OCI-LY7 (cell line): ENCODE measurements around the gene ELAVL2. TPM values are rescaled to one million over a fixed set of nuclear protein-coding genes. Genes with fewer than 3 reads are reported as not detected.

Experiments used
- BruUV-seq: library from RNA; stranded (reverse); fragments of 400-500 nt; replicated peaks from 2 replicates; lab custom pipeline; 2021; lab: Mats Ljungman, UMichigan
- CTCF ChIA-PET: fragments of 300-600 bp; sonication (Branson Sonifier 250); formaldehyde crosslinking; loops from one replicate; lab custom pipeline; 2022; ENCODE audit warnings: antibody characterized with exemption; ENCODE audit not compliant: unreplicated experiment; lab: Charles Lee
- POLR2A ChIA-PET: fragments of 300-600 bp; sonication (Branson Sonifier 250); formaldehyde crosslinking; loops from one replicate; lab custom pipeline; 2022; ENCODE audit warnings: antibody characterized with exemption; lab: Charles Lee
- DNase-seq: peaks from one replicate; pipeline ENCODE4 v3.0.0-alpha.2; 2015; ENCODE audit warnings: low spot score
- H2AFZ ChIP-seq: fragments of 200-600 bp; sonication (generic), shearing (Covaris generic); 2 replicates; pipeline ENCODE4 v1.6.1; 2014; ENCODE audit warnings: mild to moderate bottlenecking, antibody characterized with exemption, low read length, moderate library complexity
- H3K27ac ChIP-seq: fragments of 200-600 bp; sonication (generic); 2 replicates; pipeline ENCODE4 v1.5.1; 2014; ENCODE audit warnings: mixed run types, low read depth, mild to moderate bottlenecking, moderate library complexity, low read length, inconsistent platforms; ENCODE audit not compliant: poor library complexity, severe bottlenecking
- H3K36me3 ChIP-seq: fragments of 200-600 bp; sonication (generic); 2 replicates; pipeline ENCODE4 v1.6.1; 2014; ENCODE audit warnings: mild to moderate bottlenecking, antibody characterized with exemption, low read length, moderate library complexity, mixed read lengths; ENCODE audit not compliant: insufficient read depth
- H3K4me1 ChIP-seq: fragments of 200-600 bp; sonication (generic); 2 replicates; pipeline ENCODE4 v1.5.1; 2014; ENCODE audit warnings: mild to moderate bottlenecking, low read length; ENCODE audit not compliant: insufficient read depth, poor library complexity, severe bottlenecking
- H3K4me2 ChIP-seq: fragments of 200-600 bp; sonication (generic); 2 replicates; pipeline ENCODE4 v1.6.1; 2014; ENCODE audit warnings: mild to moderate bottlenecking, low read length
- H3K4me3 ChIP-seq: fragments of 200-600 bp; sonication (generic); 2 replicates; pipeline ENCODE4 v1.5.1; 2014; ENCODE audit warnings: mild to moderate bottlenecking, low read depth, low read length; ENCODE audit not compliant: poor library complexity, severe bottlenecking
- H3K79me2 ChIP-seq: fragments of 200-600 bp; sonication (generic); 2 replicates; pipeline ENCODE4 v1.6.1; 2016; ENCODE audit warnings: low read depth, mild to moderate bottlenecking, low read length, moderate library complexity, mixed read lengths; ENCODE audit not compliant: insufficient read depth
- H3K9me2 ChIP-seq: fragments of 200-600 bp; sonication (generic); 2 replicates; pipeline ENCODE4 v1.6.1; 2016; ENCODE audit warnings: mild to moderate bottlenecking, low read length, mixed read lengths; ENCODE audit not compliant: insufficient read depth
- H3K9me3 ChIP-seq: fragments of 200-600 bp; sonication (generic); 2 replicates; pipeline ENCODE4 v1.6.1; 2014; ENCODE audit warnings: mild to moderate bottlenecking, mixed run types, low read length, mixed read lengths
- H4K20me1 ChIP-seq: fragments of 200-600 bp; sonication (generic); 2 replicates; pipeline ENCODE4 v1.6.1; 2014; ENCODE audit warnings: mild to moderate bottlenecking, antibody characterized with exemption, low read length, moderate library complexity, mixed read lengths; ENCODE audit not compliant: insufficient read depth
- CTCF ChIP-seq: fragments of 200-600 bp; sonication (generic); conservative IDR thresholded peaks from 2 replicates; pipeline ENCODE4 v1.5.1; 2014; ENCODE audit warnings: mild to moderate bottlenecking, antibody characterized with exemption, low read length, moderate library complexity, mixed read lengths
- EZH2phosphoT487 ChIP-seq: fragments of 200-600 bp; sonication (generic); IDR thresholded peaks from 2 replicates; pipeline ENCODE4 v1.6.1; 2018; ENCODE audit warnings: low read depth, borderline replicate concordance, mild to moderate bottlenecking, mixed run types, antibody characterized with exemption, low read length, moderate library complexity, mixed read lengths
- intact Hi-C: fragments of 100-400 bp; cut with micrococcal nuclease; formaldehyde crosslinking; loops from one replicate; pipeline ENCODE4 v1.10.0; 2022; ENCODE audit not compliant: unreplicated experiment
- total RNA-seq, 2 experiments: library from RNA; depleted of rRNA in 1 of 2; stranded (reverse); fragments of >200 nt in 1 of 2; shearing (Covaris generic) in 1 of 2; gene quantifications; 2 replicates each; pipeline ENCODE4 v1.2.3, GENCODE V29; 2014 to 2022

ELAVL2 gene
- total RNA-seq, 2 experiments from 2014 or later, result not detected

- no peaks in the 10 kb centered on the region for H3K79me2 ChIP-seq
- no peaks in the 10 kb centered on the region for H3K9me2 ChIP-seq
- H2AFZ ChIP-seq, result no peak overlapping the region
- no peak overlapping the region for H3K4me3 ChIP-seq
- ChIA-PET CTCF (no interaction called here), POLR2A (interaction anchor here (0.6 kb wide), 1 partner anchor 685 kb away, joined by 4 read pairs; no protein-coding TSS in a partner anchor)
- TF ChIP-seq CTCF, result no peak
- TF ChIP-seq EZH2phosphoT487, result no peak
- no peak overlapping the region for H3K4me2 ChIP-seq
- no peaks in the 10 kb centered on the region for H3K4me1 ChIP-seq
- H3K27ac ChIP-seq, result no peak overlapping the region
- H3K9me3 ChIP-seq, result no peaks in the 10 kb centered on the region
- no peak for DNase-seq
- H3K36me3 ChIP-seq, result no peaks in the 10 kb centered on the region
- no peaks in the 10 kb centered on the region for H4K20me1 ChIP-seq
- no TSS peak for BruUV-seq
- intact Hi-C loops, result no loop called here
Measured at GRCh38 chr9:23659346-23660006, 166.6 kb downstream of the ELAVL2 start.

- no peak overlapping the region for H3K4me3 ChIP-seq
- DNase-seq, result no peak
- no TSS peak for BruUV-seq
- POLR2A ChIA-PET, result interaction anchor here (0.5 to 0.6 kb wide), 2 partner anchors 14 to 686 kb away, joined by 3 to 4 read pairs; no protein-coding TSS in a partner anchor
- H4K20me1 ChIP-seq, result no peaks in the 10 kb centered on the region
- intact Hi-C loops, result no loop called here
- no peak overlapping the region for H3K27ac ChIP-seq
- H3K4me1 ChIP-seq, result no peaks in the 10 kb centered on the region
- H3K9me2 ChIP-seq, result no peaks in the 10 kb centered on the region
- TF ChIP-seq EZH2phosphoT487, result no peak
- no peak for TF ChIP-seq CTCF
- H2AFZ ChIP-seq, result no peak overlapping the region
- H3K79me2 ChIP-seq, result no peaks in the 10 kb centered on the region
- CTCF ChIA-PET, result no interaction called here
- no peaks in the 10 kb centered on the region for H3K9me3 ChIP-seq
- H3K4me2 ChIP-seq, result no peak overlapping the region
- H3K36me3 ChIP-seq, result no peaks in the 10 kb centered on the region
Measured at GRCh38 chr9:23658376-23659258, 167.4 kb downstream of the ELAVL2 start.

- H3K27ac ChIP-seq, result no peak overlapping the region
- no peaks in the 10 kb centered on the region for H4K20me1 ChIP-seq
- no peaks in the 10 kb centered on the region for H3K9me2 ChIP-seq
- H3K9me3 ChIP-seq, result no peaks in the 10 kb centered on the region
- BruUV-seq, result no TSS peak
- DNase-seq, result no peak
- no peaks in the 10 kb centered on the region for H3K4me1 ChIP-seq
- CTCF ChIA-PET, result no interaction called here
- no peak overlapping the region for H2AFZ ChIP-seq
- H3K79me2 ChIP-seq, result no peaks in the 10 kb centered on the region
- no peaks in the 10 kb centered on the region for H3K36me3 ChIP-seq
- POLR2A ChIA-PET, result no interaction called here
- no peak overlapping the region for H3K4me3 ChIP-seq
- TF ChIP-seq CTCF, result no peak
- no peak for TF ChIP-seq EZH2phosphoT487
- intact Hi-C loops, result no loop called here
- no peak overlapping the region for H3K4me2 ChIP-seq
Measured at GRCh38 chr9:23651051-23651450, 175.0 kb downstream of the ELAVL2 start.
